K562 (cell line): ENCODE measurements around the gene NME7. TPM values are rescaled to one million over a fixed set of nuclear protein-coding genes. Genes with fewer than 3 reads are reported as not detected.

Experiments
- BCL6 ChIP-seq: fragments of 250-450 bp; sonication (Bioruptor Pico); IDR thresholded peaks from 2 replicates; pipeline ENCODE4 v1.4.0; 2020
- HDAC8 ChIP-seq: fragments of 450-650 bp; IDR thresholded peaks from 2 replicates; pipeline ENCODE4 v1.6.1; 2016; ENCODE audit warnings: mild to moderate bottlenecking, missing genetic modification characterization, moderate library complexity, missing compliant biosample characterization
- KAT8 ChIP-seq: fragments of 450-650 bp; IDR thresholded peaks from 2 replicates; pipeline ENCODE4 v1.6.1; 2016; ENCODE audit warnings: low read depth, mild to moderate bottlenecking
- MAFG ChIP-seq: fragments of 450-650 bp; conservative IDR thresholded peaks from 2 replicates; pipeline ENCODE4 v1.6.1; 2016; ENCODE audit warnings: missing genetic modification characterization, missing compliant biosample characterization
- MCM2 ChIP-seq: fragments of 450-650 bp; IDR thresholded peaks from 2 replicates; pipeline ENCODE4 v1.6.1; 2017; ENCODE audit warnings: low read depth, mild to moderate bottlenecking
- MYC ChIP-seq, 2 experiments: fragments of 250-450 bp in 1 of 2; sonication (Bioruptor Pico) in 1 of 2; IDR thresholded peaks; 2 replicates each; pipeline versions ENCODE4 v1.5.1 to v1.6.1; 2012 to 2021; ENCODE audit warnings: low read depth in 2 of 2, borderline replicate concordance in 1 of 2, improper control_type of control experiment in 1 of 2, low read length in 1 of 2, mild to moderate bottlenecking in 1 of 2, moderate library complexity in 1 of 2
- MYNN ChIP-seq, 2 experiments: sonication (generic); formaldehyde crosslinking in 1 of 2; IDR thresholded peaks; 2 replicates each; pipeline versions ENCODE4 v1.5.0 to v1.6.1; 2016 to 2020; ENCODE audit warnings: antibody characterized with exemption in 1 of 2, missing genetic modification reagents in 1 of 2
- RBM22 ChIP-seq: fragments of 200-400 bp; formaldehyde crosslinking; IDR thresholded peaks from 2 replicates; pipeline ENCODE4 v1.6.1; 2018; ENCODE audit warnings: low read length, low read depth; ENCODE audit not compliant: poor library complexity, severe bottlenecking
- RFX7 ChIP-seq: fragments of 250-450 bp; sonication (Bioruptor Pico); IDR thresholded peaks from 2 replicates; pipeline ENCODE4 v1.5.1; 2021; ENCODE audit warnings: mild to moderate bottlenecking
- SAFB ChIP-seq: fragments of 200-400 bp; formaldehyde crosslinking; IDR thresholded peaks from 2 replicates; pipeline ENCODE4 v1.6.1; 2017; ENCODE audit warnings: low read depth, low read length, borderline replicate concordance
- SIRT6 ChIP-seq: IDR thresholded peaks from one replicate; pipeline ENCODE4 v1.6.1; 2012; ENCODE audit warnings: low read depth, mild to moderate bottlenecking, control low read depth, inconsistent platforms, low read length, moderate library complexity
- TAL1 ChIP-seq: fragments of 450-650 bp; IDR thresholded peaks from 2 replicates; pipeline ENCODE4 v1.6.1; 2016; ENCODE audit warnings: mild to moderate bottlenecking
- TCF7L2 ChIP-seq: fragments of 150-350 bp; IDR thresholded peaks from 2 replicates; pipeline ENCODE4 v1.6.1; 2016; ENCODE audit warnings: low read depth, mild to moderate bottlenecking, low read length, moderate library complexity
- TCFL5 ChIP-seq: fragments of 250-450 bp; sonication (Bioruptor Pico); conservative IDR thresholded peaks from 2 replicates; pipeline ENCODE4 v1.6.1; 2021; ENCODE audit warnings: mild to moderate bottlenecking, moderate library complexity, matching md5 sums
- TRIM28 ChIP-seq: fragments of 450-650 bp; IDR thresholded peaks from 2 replicates; pipeline ENCODE4 v1.6.1; 2017
- U2AF2 ChIP-seq: fragments of 200-400 bp; formaldehyde crosslinking; optimal IDR thresholded peaks from 2 replicates; pipeline ENCODE3; 2017; ENCODE audit warnings: low read depth, mild to moderate bottlenecking, low read length
- ZNF197 ChIP-seq: fragments of 200-800 bp; sonication (Bioruptor generic); IDR thresholded peaks from 2 replicates; pipeline ENCODE4 v1.6.1; 2016; ENCODE audit warnings: low read depth, missing genetic modification characterization, missing compliant biosample characterization
- ZNF224 ChIP-seq: sonication (generic); formaldehyde crosslinking; IDR thresholded peaks from 2 replicates; pipeline ENCODE4 v1.8.0; 2022; ENCODE audit warnings: mild to moderate bottlenecking, missing genetic modification reagents
- ZNF41 ChIP-seq: fragments of 250-450 bp; sonication (Bioruptor Pico); conservative IDR thresholded peaks from 2 replicates; pipeline ENCODE4 v1.4.0; 2020; ENCODE audit warnings: mild to moderate bottlenecking
- ZNF785 ChIP-seq: fragments of 250-450 bp; sonication (Bioruptor Pico); IDR thresholded peaks from 2 replicates; pipeline ENCODE4 v1.4.0; 2020; ENCODE audit warnings: mild to moderate bottlenecking
- polyA plus RNA-seq, 8 experiments: library from polyadenylated mRNA; depleted of rRNA in 4 of 8; stranded (reverse) in 5 of 8; unstranded in 3 of 8; fragments of >200 nt; fragmentation: Nextera tagmentation in 2 of 8; fragmentation: Illumina TruSeq in 1 of 8; extraction: Ambion mirVana in 2 of 8; extraction: Trizol in 1 of 8; gene quantifications; 2 replicates each; pipeline versions ENCODE4 v1.2.1 to v1.2.3, GENCODE V29; 2011 to 2014; ENCODE audit warnings: inconsistent platforms in 1 of 8, missing spikeins in 1 of 8
- total RNA-seq, 7 experiments: library from RNA; depleted of rRNA in 6 of 7; stranded (reverse); fragments of >200 nt in 6 of 7; fragmentation: Illumina TruSeq in 2 of 7; extraction: Trizol in 2 of 7; gene quantifications; 2 replicates each; pipeline versions ENCODE4 v1.2.1 to v1.2.3, GENCODE V29; 2011 to 2021; ENCODE audit warnings: low replicate concordance in 1 of 7
- TF ChIP-seq, protein P1 (sequence below): sonication (generic); formaldehyde crosslinking; IDR thresholded peaks from 2 replicates; pipeline ENCODE4 v1.4.0; 2020; ENCODE audit warnings: mild to moderate bottlenecking, missing genetic modification reagents
- TF ChIP-seq, protein P2 (sequence below): sonication (generic); formaldehyde crosslinking; IDR thresholded peaks from 2 replicates; pipeline ENCODE4 v1.8.0; 2022; ENCODE audit warnings: mild to moderate bottlenecking, missing genetic modification reagents
- TF ChIP-seq, protein P3 (sequence below): sonication (generic); IDR thresholded peaks from 2 replicates; pipeline ENCODE4 v1.6.1; 2016

NME7 gene
- total and polyA plus RNA-seq, 9 of the 15 experiments (the other 6 are each of a cell fraction or from before 2014, with no cell fraction given) = 7.9 to 43.2 (median 23.9) TPM

DNA sequence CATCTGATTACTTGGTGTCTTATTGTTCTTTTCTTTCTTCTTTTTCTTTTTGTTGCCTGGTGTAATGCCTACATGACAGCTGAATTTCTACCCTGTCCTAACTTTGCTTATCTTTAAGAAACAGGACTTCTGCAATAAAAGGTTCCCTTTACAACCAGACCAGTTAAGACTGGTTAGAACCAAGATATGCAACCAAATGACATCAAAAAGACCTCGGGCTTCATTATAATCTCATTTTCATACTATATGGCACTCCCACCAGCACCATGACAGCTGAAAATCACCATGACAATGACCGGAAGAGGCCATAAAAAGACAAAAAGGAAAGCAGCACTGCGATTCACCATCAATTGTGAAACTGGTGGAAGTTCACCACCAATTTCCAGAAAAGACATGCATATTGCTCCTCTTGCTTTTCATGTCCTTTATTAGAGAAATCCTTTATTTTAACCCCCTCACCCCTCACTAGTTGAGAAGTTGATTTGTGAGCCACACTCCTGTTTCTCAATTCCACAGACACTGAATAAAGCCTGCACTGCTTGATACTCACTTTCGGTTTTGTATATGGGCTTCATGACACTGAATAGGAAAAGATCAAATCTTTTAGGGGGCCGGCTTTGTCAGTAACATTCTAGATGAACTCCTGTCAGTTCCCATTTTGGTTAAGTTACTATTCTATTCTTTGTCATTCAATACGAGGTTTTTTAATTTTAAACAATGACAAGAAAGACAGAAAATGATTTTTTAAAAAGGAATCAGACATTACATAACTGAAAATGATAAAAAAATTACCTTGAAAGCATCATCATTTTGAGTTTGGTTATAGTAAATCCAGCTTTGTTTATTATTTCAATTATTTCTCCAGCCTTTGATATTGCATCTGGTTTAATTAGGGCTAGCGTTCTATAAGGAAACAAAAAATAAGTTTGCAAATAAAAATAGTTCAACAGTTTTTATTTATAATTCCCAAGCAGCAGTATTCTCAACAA lies 58.1 kb downstream of the NME7 start (continued):
- TF ChIP-seq, protein P1, sequence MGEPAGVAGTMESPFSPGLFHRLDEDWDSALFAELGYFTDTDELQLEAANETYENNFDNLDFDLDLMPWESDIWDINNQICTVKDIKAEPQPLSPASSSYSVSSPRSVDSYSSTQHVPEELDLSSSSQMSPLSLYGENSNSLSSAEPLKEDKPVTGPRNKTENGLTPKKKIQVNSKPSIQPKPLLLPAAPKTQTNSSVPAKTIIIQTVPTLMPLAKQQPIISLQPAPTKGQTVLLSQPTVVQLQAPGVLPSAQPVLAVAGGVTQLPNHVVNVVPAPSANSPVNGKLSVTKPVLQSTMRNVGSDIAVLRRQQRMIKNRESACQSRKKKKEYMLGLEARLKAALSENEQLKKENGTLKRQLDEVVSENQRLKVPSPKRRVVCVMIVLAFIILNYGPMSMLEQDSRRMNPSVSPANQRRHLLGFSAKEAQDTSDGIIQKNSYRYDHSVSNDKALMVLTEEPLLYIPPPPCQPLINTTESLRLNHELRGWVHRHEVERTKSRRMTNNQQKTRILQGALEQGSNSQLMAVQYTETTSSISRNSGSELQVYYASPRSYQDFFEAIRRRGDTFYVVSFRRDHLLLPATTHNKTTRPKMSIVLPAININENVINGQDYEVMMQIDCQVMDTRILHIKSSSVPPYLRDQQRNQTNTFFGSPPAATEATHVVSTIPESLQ (CRISPR knock-in tag) = no peak
- TF ChIP-seq TCF7L2 (no peak), BCL6 (CRISPR knock-in tag) (no peak), RBM22 (no peak), ZNF785 (CRISPR knock-in tag) (no peak), MAFG (no peak; the same call in 1 of the 2 replicates), MCM2 (no peak), U2AF2 (no peak), RFX7 (CRISPR knock-in tag) (no peak), MYNN (IDR thresholded peaks at IDR 0.05) (peak; percentile 54; the same call in 1 of the 2 replicates), MYNN (CRISPR knock-in tag; IDR thresholded peaks at IDR 0.05) (no peak), SAFB (no peak), ZNF41 (no peak), KAT8 (no peak), ZNF197 (no peak), TCFL5 (CRISPR knock-in tag) (no peak), MYC (IDR thresholded peaks at IDR 0.05; ENCODE audit: low read depth, low read length) (no peak), MYC (CRISPR knock-in tag; IDR thresholded peaks at IDR 0.05; ENCODE audit: borderline replicate concordance, low read depth) (no peak), HDAC8 (tag) (no peak), ZNF224 (no peak), TAL1 (peak; percentile 91), TRIM28 (no peak), SIRT6 (no peak)
- TF ChIP-seq, protein P2, sequence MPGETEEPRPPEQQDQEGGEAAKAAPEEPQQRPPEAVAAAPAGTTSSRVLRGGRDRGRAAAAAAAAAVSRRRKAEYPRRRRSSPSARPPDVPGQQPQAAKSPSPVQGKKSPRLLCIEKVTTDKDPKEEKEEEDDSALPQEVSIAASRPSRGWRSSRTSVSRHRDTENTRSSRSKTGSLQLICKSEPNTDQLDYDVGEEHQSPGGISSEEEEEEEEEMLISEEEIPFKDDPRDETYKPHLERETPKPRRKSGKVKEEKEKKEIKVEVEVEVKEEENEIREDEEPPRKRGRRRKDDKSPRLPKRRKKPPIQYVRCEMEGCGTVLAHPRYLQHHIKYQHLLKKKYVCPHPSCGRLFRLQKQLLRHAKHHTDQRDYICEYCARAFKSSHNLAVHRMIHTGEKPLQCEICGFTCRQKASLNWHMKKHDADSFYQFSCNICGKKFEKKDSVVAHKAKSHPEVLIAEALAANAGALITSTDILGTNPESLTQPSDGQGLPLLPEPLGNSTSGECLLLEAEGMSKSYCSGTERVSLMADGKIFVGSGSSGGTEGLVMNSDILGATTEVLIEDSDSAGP (CRISPR knock-in tag) = no peak
- TF ChIP-seq, protein P3, sequence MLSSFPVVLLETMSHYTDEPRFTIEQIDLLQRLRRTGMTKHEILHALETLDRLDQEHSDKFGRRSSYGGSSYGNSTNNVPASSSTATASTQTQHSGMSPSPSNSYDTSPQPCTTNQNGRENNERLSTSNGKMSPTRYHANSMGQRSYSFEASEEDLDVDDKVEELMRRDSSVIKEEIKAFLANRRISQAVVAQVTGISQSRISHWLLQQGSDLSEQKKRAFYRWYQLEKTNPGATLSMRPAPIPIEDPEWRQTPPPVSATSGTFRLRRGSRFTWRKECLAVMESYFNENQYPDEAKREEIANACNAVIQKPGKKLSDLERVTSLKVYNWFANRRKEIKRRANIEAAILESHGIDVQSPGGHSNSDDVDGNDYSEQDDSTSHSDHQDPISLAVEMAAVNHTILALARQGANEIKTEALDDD = peak; percentile 89
